Activated CD8-positive, alpha-beta memory T cell treated with anti-CD3 and anti-CD28 coated beads, Interleukin-2, amount 50 U/mL, for 48 hours (primary cell): ENCODE measurements around the gene SERBP1.
"Not testable (repeated sequence)": the region's sequence is repeated elsewhere in the genome, so short reads cannot be mapped to it uniquely, and the experiment has no call there.

ENCODE experiments used
- DNase-seq: peaks from one replicate; pipeline ENCODE4 v3.0.0-alpha.2; 2020

Gene SERBP1

GRCh38 chr1:67430358-67431155 lies at the start of gene SERBP1:
Gene SERBP1, minus strand, starts transcription at chr1:67430402. Its CDS starts 102 bp downstream, at chr1:67430300.
- DNase-seq = peak; percentile 94

- no peak for DNase-seq
Observed at GRCh38 chr1:67479146-67479891, 49.1 kb upstream of the SERBP1 start.

GRCh38 chr1:67476906-67477305 lies 46.7 kb upstream of the SERBP1 start:
- no peak for DNase-seq

- DNase-seq = no peak
Observed at GRCh38 chr1:67476006-67476482, 45.8 kb upstream of the SERBP1 start.

- no peak for DNase-seq
Observed at GRCh38 chr1:67472056-67472455, 41.9 kb upstream of the SERBP1 start.

- no peak for DNase-seq
Observed at GRCh38 chr1:67469431-67469830, 39.2 kb upstream of the SERBP1 start.

GRCh38 chr1:67468066-67468718 lies 38.0 kb upstream of the SERBP1 start:
- no peak for DNase-seq

GRCh38 chr1:67465375-67465774 lies 35.2 kb upstream of the SERBP1 start:
- no peak for DNase-seq

GRCh38 chr1:67464746-67465145 lies 34.5 kb upstream of the SERBP1 start:
- no peak for DNase-seq

- DNase-seq = no peak
Observed at GRCh38 chr1:67464058-67464457, 33.9 kb upstream of the SERBP1 start.

- DNase-seq = no peak
Observed at GRCh38 chr1:67463298-67463955, 33.2 kb upstream of the SERBP1 start.

- DNase-seq = no peak
Observed at GRCh38 chr1:67460676-67461500, 30.7 kb upstream of the SERBP1 start.

GRCh38 chr1:67459068-67459467 lies 28.9 kb upstream of the SERBP1 start:
- no peak for DNase-seq

GRCh38 chr1:67458663-67459062 lies 28.5 kb upstream of the SERBP1 start:
- DNase-seq = no peak

GRCh38 chr1:67457247-67457646 lies 27.0 kb upstream of the SERBP1 start:
- DNase-seq = no peak

GRCh38 chr1:67451815-67452214 lies 21.6 kb upstream of the SERBP1 start:
- no peak for DNase-seq

GRCh38 chr1:67451356-67451755 lies 21.2 kb upstream of the SERBP1 start:
- no peak for DNase-seq

- no peak for DNase-seq
Observed at GRCh38 chr1:67446893-67447292, 16.7 kb upstream of the SERBP1 start.

GRCh38 chr1:67446014-67446413 lies 15.8 kb upstream of the SERBP1 start:
- not testable (repeated sequence) for DNase-seq

GRCh38 chr1:67441739-67442281 lies 11.6 kb upstream of the SERBP1 start:
- DNase-seq = no peak

GRCh38 chr1:67441183-67441582 lies 11.0 kb upstream of the SERBP1 start:
- DNase-seq = peak; percentile 68

- no peak for DNase-seq
Observed at GRCh38 chr1:67440339-67440738, 10.1 kb upstream of the SERBP1 start.
